H1 (cell line): ENCODE data around the gene KLHL7.
A peak's percentile ranks its signal among the peaks of the same experiment; 100 is the strongest.

Experiments
- CTCF ChIP-seq, 3 experiments: IDR thresholded peaks; 1 replicate in 2 of 3; 2 replicates in 1 of 3; pipeline versions ENCODE4 v1.5.1 to v1.6.1; 2011; ENCODE audit warnings: low read length in 3 of 3, mild to moderate bottlenecking in 3 of 3, inconsistent platforms in 2 of 3, low read depth in 1 of 3, moderate library complexity in 1 of 3; ENCODE audit not compliant: insufficient read depth in 1 of 3; ENCODE audit errors: control extremely low read depth in 1 of 3
- POLR2A ChIP-seq, 2 experiments: IDR thresholded peaks; 1 replicate in 1 of 2; 2 replicates in 1 of 2; pipeline ENCODE4 v1.6.1; 2011; ENCODE audit warnings: low read depth in 2 of 2, low read length in 2 of 2, mild to moderate bottlenecking in 2 of 2; ENCODE audit errors: control extremely low read depth in 1 of 2
- SIN3A ChIP-seq, 2 experiments: IDR thresholded peaks in 1 of 2; conservative IDR thresholded peaks in 1 of 2; 2 replicates each; pipeline ENCODE4 v1.6.1; 2011 to 2012; ENCODE audit warnings: low read length in 2 of 2, improper control_type of control experiment in 1 of 2, low read depth in 1 of 2, mild to moderate bottlenecking in 1 of 2

GRCh38 chr7:23184709-23185359 lies 79.2 kb downstream of the KLHL7 start:
- no peak for TF ChIP-seq SIN3A (conservative IDR thresholded peaks at IDR 0.05 in 1 of 2, IDR thresholded peaks at IDR 0.05 in 1 of 2; ENCODE audit: low read depth in 1 of 2, low read length in 2 of 2)
- no peak for TF ChIP-seq POLR2A (IDR thresholded peaks at IDR 0.05; ENCODE audit: control extremely low read depth in 1 of 2, low read depth in 2 of 2, low read length in 2 of 2)
- peak in 1 of 3 experiments; percentile 14; a peak in 2 of 4 replicates for TF ChIP-seq CTCF (IDR thresholded peaks at IDR 0.05; ENCODE audit: control extremely low read depth in 1 of 3, insufficient read depth in 1 of 3, low read depth in 1 of 3, low read length in 3 of 3)
